Upper lobe of left lung (tissue), 4 donors: ENCODE results near the gene HTRA3.

Experiments
- CTCF ChIP-seq, 6 experiments: fragments of 450-650 bp in 4 of 6; fragments of 200-600 bp in 2 of 6; sonication (generic) in 2 of 6; IDR thresholded peaks; one replicate each; pipeline ENCODE4 v1.5.1; 2016 to 2019; ENCODE audit warnings: antibody characterized with exemption in 6 of 6
- POLR2A ChIP-seq, 4 donors: fragments of 450-650 bp; IDR thresholded peaks; one replicate each; pipeline ENCODE4 v1.5.1; 2016 to 2017; ENCODE audit warnings: antibody characterized with exemption in 4 of 4, mild to moderate bottlenecking in 2 of 4

- no peak for TF ChIP-seq CTCF (IDR thresholded peaks at IDR 0.05)
- TF ChIP-seq POLR2A (IDR thresholded peaks at IDR 0.05): no peak
These were observed 26.9 kb downstream of the HTRA3 start for GRCh38 chr4:8296491-8296890.
